K562 (cell line): ENCODE measurements around the gene PRRX1. TPM values are rescaled to one million over a fixed set of nuclear protein-coding genes. Genes with fewer than 3 reads are reported as not detected.
A peak's percentile ranks its signal among the peaks of the same experiment; 100 is the strongest.

Experiments used
- ATAC-seq: fragments of 200-7000 bp; cut with Tn5 transposase; 3 replicates; pipeline ENCODE4 v1.9.1; 2020; ENCODE audit warnings: moderate library complexity
- BruUV-seq: library from RNA; stranded (reverse); fragments of 400-500 nt; replicated peaks from 2 replicates; lab custom pipeline; 2021; lab: Mats Ljungman, UMichigan
- CTCF ChIA-PET: fragments of 300-600 bp; formaldehyde crosslinking; extraction: SDS; loops from one replicate; lab custom pipeline; 2021; ENCODE audit warnings: low intra/inter-chr PET ratio; lab: Yijun Ruan, JAX
- POLR2A ChIA-PET: fragments of 300-600, 350-650 bp; sonication (Branson Sonifier 250); formaldehyde crosslinking; extraction: SDS; loops from one replicate; lab custom pipeline; 2021; ENCODE audit warnings: antibody characterized with exemption, inconsistent platforms; lab: Yijun Ruan, JAX
- DNase-seq, 4 experiments: peaks; one replicate each; pipeline versions ENCODE4 v3.0.0 to v3.0.0-alpha.2; 2011 to 2018; ENCODE audit warnings: low spot score in 3 of 4, mixed read lengths in 3 of 4; ENCODE audit errors: extremely low read depth in 1 of 4
- FAIRE-seq: peaks from 2 replicates; lab custom pipeline; 2011; peaks lifted over from hg19 to GRCh38; lab: Jason Lieb, UNC
- H2AFZ ChIP-seq: 2 replicates; pipeline ENCODE4 v1.6.0; 2011; ENCODE audit warnings: low read depth, low read length, control low read depth, inconsistent platforms
- H3K27ac ChIP-seq: fragments of 200-600 bp; 3 replicates; pipeline ENCODE4 v1.8.0; 2011; ENCODE audit warnings: low read depth, mild to moderate bottlenecking, control low read depth, inconsistent platforms, low read length, moderate library complexity, mixed read lengths; ENCODE audit errors: extremely low read depth
- H3K27me3 ChIP-seq, 2 experiments: fragments of 300-600 bp in 1 of 2; 2 replicates in 1 of 2; 3 replicates in 1 of 2; pipeline versions ENCODE4 v1.6.0 to v1.8.0; 2011; ENCODE audit warnings: inconsistent platforms in 2 of 2, low read length in 2 of 2, mild to moderate bottlenecking in 1 of 2, mixed read lengths in 1 of 2, moderate library complexity in 1 of 2; ENCODE audit not compliant: control insufficient read depth in 2 of 2, insufficient read depth in 2 of 2
- H3K36me3 ChIP-seq: fragments of 300-600 bp; 3 replicates; pipeline ENCODE4 v1.8.0; 2011; ENCODE audit warnings: mild to moderate bottlenecking, low read length, inconsistent platforms; ENCODE audit not compliant: control insufficient read depth, insufficient read depth
- H3K4me1 ChIP-seq, 2 experiments: fragments of 200-600 bp in 1 of 2; replicated peaks in 1 of 2; 2 replicates in 1 of 2; 3 replicates in 1 of 2; pipeline versions ENCODE4 v1.5.1 to v1.8.0; 2011; ENCODE audit warnings: inconsistent platforms in 2 of 2, low read length in 2 of 2, mild to moderate bottlenecking in 1 of 2, mixed read lengths in 1 of 2, moderate library complexity in 1 of 2; ENCODE audit not compliant: control insufficient read depth in 2 of 2, insufficient read depth in 2 of 2
- H3K4me2 ChIP-seq: 2 replicates; pipeline ENCODE4 v1.6.1; 2011; ENCODE audit warnings: low read length, control low read depth, inconsistent platforms, mixed read lengths; ENCODE audit not compliant: insufficient read depth
- H3K4me3 ChIP-seq: fragments of 200-600 bp; sonication (generic), shearing (Covaris generic); 2 replicates; pipeline ENCODE4 v1.5.1; 2016; ENCODE audit warnings: control low read depth, inconsistent platforms
- H3K79me2 ChIP-seq: fragments of 200-600 bp; 3 replicates; pipeline ENCODE4 v1.8.0; 2011; ENCODE audit warnings: low read length, inconsistent platforms; ENCODE audit not compliant: control insufficient read depth, insufficient read depth
- H3K9ac ChIP-seq, 2 experiments: 2 replicates each; pipeline versions ENCODE4 v1.6.0 to v1.6.1; 2011; ENCODE audit warnings: low read depth in 2 of 2, low read length in 2 of 2, control low read depth in 1 of 2, inconsistent platforms in 1 of 2, mild to moderate bottlenecking in 1 of 2, mixed read lengths in 1 of 2; ENCODE audit not compliant: insufficient read depth in 1 of 2
- H3K9me1 ChIP-seq: one replicate; pipeline ENCODE4 v1.6.0; 2011; ENCODE audit warnings: inconsistent platforms, mild to moderate bottlenecking, low read length, moderate library complexity; ENCODE audit not compliant: control insufficient read depth, insufficient read depth
- H3K9me3 ChIP-seq: replicated peaks from 2 replicates; pipeline ENCODE4 v1.5.1; 2011; ENCODE audit warnings: low read depth, low read length, inconsistent platforms; ENCODE audit not compliant: control insufficient read depth, insufficient read depth
- H4K20me1 ChIP-seq: replicated peaks from 2 replicates; pipeline ENCODE4 v1.6.1; 2011; ENCODE audit warnings: low read length, inconsistent platforms, mixed read lengths; ENCODE audit not compliant: control insufficient read depth, insufficient read depth
- ATF3 ChIP-seq, 2 experiments: fragments of 450-650 bp in 1 of 2; sonication (generic) in 1 of 2; formaldehyde crosslinking in 1 of 2; IDR thresholded peaks in 1 of 2; conservative IDR thresholded peaks in 1 of 2; 2 replicates each; pipeline versions ENCODE4 v1.6.1 to v1.8.1; 2016 to 2023; ENCODE audit warnings: mild to moderate bottlenecking in 2 of 2, moderate library complexity in 2 of 2, inconsistent platforms in 1 of 2, missing genetic modification reagents in 1 of 2
- FOSL1 ChIP-seq: fragments of 200-800 bp; sonication (Bioruptor generic); conservative IDR thresholded peaks from 2 replicates; pipeline ENCODE4 v1.6.1; 2016; ENCODE audit warnings: missing genetic modification characterization, missing compliant biosample characterization
- TEAD4 ChIP-seq, 2 experiments: sonication (generic) in 1 of 2; formaldehyde crosslinking in 1 of 2; IDR thresholded peaks; 2 replicates each; pipeline versions ENCODE4 v1.6.1 to v1.8.0; 2012 to 2022; ENCODE audit warnings: borderline replicate concordance in 1 of 2, inconsistent platforms in 1 of 2, low read length in 1 of 2, mild to moderate bottlenecking in 1 of 2, missing genetic modification reagents in 1 of 2
- WGBS: fragments of 100-300 bp; shearing (Covaris generic); methylation state at CpG from one replicate; pipeline ENCODE4 v1.1.6; 2016; ENCODE audit warnings: low coverage, mixed read lengths; ENCODE audit not compliant: insufficient coverage; ENCODE audit errors: missing lambda C conversion rate; 5-methylcytosine and 5-hydroxymethylcytosine counted together
- in situ Hi-C: fragments of 300-500 bp; cut with MboI; formaldehyde crosslinking; loops from 4 replicates; pipeline ENCODE4 v1.15.0; 2018; ENCODE audit warnings: inconsistent platforms, mixed read lengths
- intact Hi-C: fragments of 100-400 bp; cut with micrococcal nuclease; formaldehyde crosslinking; loops from 2 replicates; pipeline ENCODE4 v1.14.2; 2022
- polyA plus RNA-seq, 8 experiments: library from polyadenylated mRNA; depleted of rRNA in 4 of 8; stranded (reverse) in 5 of 8; unstranded in 3 of 8; fragments of >200 nt; fragmentation: Nextera tagmentation in 2 of 8; fragmentation: Illumina TruSeq in 1 of 8; extraction: Ambion mirVana in 2 of 8; extraction: Trizol in 1 of 8; gene quantifications; 2 replicates each; pipeline versions ENCODE4 v1.2.1 to v1.2.3, GENCODE V29; 2011 to 2014; ENCODE audit warnings: inconsistent platforms in 1 of 8, missing spikeins in 1 of 8
- total RNA-seq, 7 experiments: library from RNA; depleted of rRNA in 6 of 7; stranded (reverse); fragments of >200 nt in 6 of 7; fragmentation: Illumina TruSeq in 2 of 7; extraction: Trizol in 2 of 7; gene quantifications; 2 replicates each; pipeline versions ENCODE4 v1.2.1 to v1.2.3, GENCODE V29; 2011 to 2021; ENCODE audit warnings: low replicate concordance in 1 of 7

PRRX1 gene
- total and polyA plus RNA-seq, 9 of the 15 experiments (the other 6 are each of a cell fraction or from before 2014, with no cell fraction given): not detected

GRCh38 chr1:170707959-170708655, 44.2 kb downstream of the PRRX1 start:
- CTCF ChIA-PET: no interaction called here
- FAIRE-seq (no peak), ATAC-seq (no peak), DNase-seq (no peak)
- in situ Hi-C loops: no loop called here
- Histone ChIP-seq H3K79me2 (no peaks in the 10 kb centered on the region), H3K4me2 (no peak overlapping the region), H3K27ac (no peak overlapping the region), H3K9me3 (no peaks in the 10 kb centered on the region), H3K36me3 (no peaks in the 10 kb centered on the region), H4K20me1 (no peaks in the 10 kb centered on the region), H2AFZ (no peak overlapping the region), H3K27me3 (no peaks in the 10 kb centered on the region), H3K9ac (no peak overlapping the region), H3K9me1 (no peaks in the 10 kb centered on the region), H3K4me1 (no peaks in the 10 kb centered on the region), H3K4me3 (no peak overlapping the region)
- TF ChIP-seq ATF3 (IDR thresholded peaks at IDR 0.05) (0 out of 2 replicates have a peak, but pooled peaks have one; percentile 17), ATF3 (CRISPR knock-in tag; conservative IDR thresholded peaks at IDR 0.05) (no peak), FOSL1 (peak; percentile 79), TEAD4 (IDR thresholded peaks at IDR 0.05; ENCODE audit: low read length) (no peak), TEAD4 (CRISPR knock-in tag; IDR thresholded peaks at IDR 0.05; ENCODE audit: borderline replicate concordance) (no peak)
- BruUV-seq: no TSS peak
- intact Hi-C loops: no loop called here
- WGBS: 1% methylated on average over 5 of the region's 5 CpGs
- POLR2A ChIA-PET: no interaction called here
